ENCODE data around the gene COMP. TPM values are rescaled to one million over a fixed set of nuclear protein-coding genes. Genes with fewer than 3 reads are reported as not detected.

Gene COMP
- total RNA-seq, 1 experiment from 2014 or later = 0.16 TPM

- CTCF ChIA-PET = no interaction called here
- Mint-ChIP-seq H3K9me3 (ENCODE audit: unreplicated experiment) (no peaks in the 10 kb centered on the region), H3K27ac (ENCODE audit: unreplicated experiment) (no peak overlapping the region), H3K36me3 (ENCODE audit: insufficient read depth, unreplicated experiment) (peaks cover 1% of the 10 kb centered on the region), H3K27me3 (ENCODE audit: insufficient read depth, unreplicated experiment) (no peaks in the 10 kb centered on the region), H3K4me3 (ENCODE audit: unreplicated experiment) (no peak overlapping the region), H3K4me1 (ENCODE audit: low read depth, unreplicated experiment) (no peaks in the 10 kb centered on the region)
- Histone ChIP-seq H3K36me3 (ENCODE audit: control insufficient read depth, insufficient read depth, low read length) (no peaks in the 10 kb centered on the region), H3K4me3 (ENCODE audit: low read depth, low read length) (no peak overlapping the region), H3K9me3 (no peaks in the 10 kb centered on the region), H3K4me1 (peaks cover 30% of the 10 kb centered on the region), H3K27me3 (replicated peaks; ENCODE audit: control insufficient read depth, insufficient read depth, low read length) (no peaks in the 10 kb centered on the region)
- DNase-seq = no peak
- BruUV-seq (replicated peaks) = no TSS peak
- POLR2A ChIA-PET = no interaction called here
- TF ChIP-seq, protein P1, sequence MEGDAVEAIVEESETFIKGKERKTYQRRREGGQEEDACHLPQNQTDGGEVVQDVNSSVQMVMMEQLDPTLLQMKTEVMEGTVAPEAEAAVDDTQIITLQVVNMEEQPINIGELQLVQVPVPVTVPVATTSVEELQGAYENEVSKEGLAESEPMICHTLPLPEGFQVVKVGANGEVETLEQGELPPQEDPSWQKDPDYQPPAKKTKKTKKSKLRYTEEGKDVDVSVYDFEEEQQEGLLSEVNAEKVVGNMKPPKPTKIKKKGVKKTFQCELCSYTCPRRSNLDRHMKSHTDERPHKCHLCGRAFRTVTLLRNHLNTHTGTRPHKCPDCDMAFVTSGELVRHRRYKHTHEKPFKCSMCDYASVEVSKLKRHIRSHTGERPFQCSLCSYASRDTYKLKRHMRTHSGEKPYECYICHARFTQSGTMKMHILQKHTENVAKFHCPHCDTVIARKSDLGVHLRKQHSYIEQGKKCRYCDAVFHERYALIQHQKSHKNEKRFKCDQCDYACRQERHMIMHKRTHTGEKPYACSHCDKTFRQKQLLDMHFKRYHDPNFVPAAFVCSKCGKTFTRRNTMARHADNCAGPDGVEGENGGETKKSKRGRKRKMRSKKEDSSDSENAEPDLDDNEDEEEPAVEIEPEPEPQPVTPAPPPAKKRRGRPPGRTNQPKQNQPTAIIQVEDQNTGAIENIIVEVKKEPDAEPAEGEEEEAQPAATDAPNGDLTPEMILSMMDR (IDR thresholded peaks at IDR 0.05; ENCODE audit: insufficient read depth in 1 of 2, low read depth in 1 of 2, low read length in 1 of 2, severe bottlenecking in 1 of 2, unreplicated experiment in 1 of 2) = no peak
- intact Hi-C loops (cut with micrococcal nuclease; ENCODE audit: unreplicated experiment) = no loop called here
Measured at GRCh38 chr19:18745931-18746330, 45.2 kb downstream of the COMP start.

- H3K36me3 Mint-ChIP-seq (ENCODE audit: insufficient read depth, unreplicated experiment) = peaks cover 9% of the 10 kb centered on the region
- H3K4me1 Mint-ChIP-seq (ENCODE audit: low read depth, unreplicated experiment) = peaks cover 7% of the 10 kb centered on the region
- intact Hi-C loops (cut with micrococcal nuclease; ENCODE audit: unreplicated experiment) = no loop called here
- no peaks in the 10 kb centered on the region for H3K9me3 ChIP-seq
- ChIA-PET CTCF (interaction anchor here (0.5 kb wide), 1 partner anchor 343 kb away, joined by 3 read pairs; no protein-coding TSS in a partner anchor), POLR2A (no interaction called here)
- H3K27me3 Mint-ChIP-seq (ENCODE audit: insufficient read depth, unreplicated experiment) = no peaks in the 10 kb centered on the region
- H3K27ac Mint-ChIP-seq (ENCODE audit: unreplicated experiment) = no peak overlapping the region
- H3K4me1 ChIP-seq = peaks cover 37% of the 10 kb centered on the region
- BruUV-seq (replicated peaks) = no TSS peak
- TF ChIP-seq, protein P1 (IDR thresholded peaks at IDR 0.05; ENCODE audit: insufficient read depth in 1 of 2, low read depth in 1 of 2, low read length in 1 of 2, severe bottlenecking in 1 of 2, unreplicated experiment in 1 of 2) = no peak
- no peak overlapping the region for H3K4me3 Mint-ChIP-seq (ENCODE audit: unreplicated experiment)
- no peak for DNase-seq
- no peaks in the 10 kb centered on the region for H3K36me3 ChIP-seq (ENCODE audit: control insufficient read depth, insufficient read depth, low read length)
- no peaks in the 10 kb centered on the region for H3K27me3 ChIP-seq (replicated peaks; ENCODE audit: control insufficient read depth, insufficient read depth, low read length)
- no peak overlapping the region for H3K4me3 ChIP-seq (ENCODE audit: low read depth, low read length)
- H3K9me3 Mint-ChIP-seq (ENCODE audit: unreplicated experiment) = no peaks in the 10 kb centered on the region
Measured at GRCh38 chr19:18745012-18745735, 45.9 kb downstream of the COMP start.

- Histone ChIP-seq H3K9me3 (no peaks in the 10 kb centered on the region), H3K36me3 (ENCODE audit: control insufficient read depth, insufficient read depth, low read length) (no peaks in the 10 kb centered on the region), H3K4me3 (ENCODE audit: low read depth, low read length) (no peak overlapping the region), H3K4me1 (peaks cover 50% of the 10 kb centered on the region), H3K27me3 (replicated peaks; ENCODE audit: control insufficient read depth, insufficient read depth, low read length) (no peaks in the 10 kb centered on the region)
- peaks cover 15% of the 10 kb centered on the region for H3K4me1 Mint-ChIP-seq (ENCODE audit: low read depth, unreplicated experiment)
- TF ChIP-seq, protein P1 (IDR thresholded peaks at IDR 0.05; ENCODE audit: insufficient read depth in 1 of 2, low read depth in 1 of 2, low read length in 1 of 2, severe bottlenecking in 1 of 2, unreplicated experiment in 1 of 2) = no peak
- H3K4me3 Mint-ChIP-seq (ENCODE audit: unreplicated experiment) = no peak overlapping the region
- CTCF ChIA-PET = no interaction called here
- no peaks in the 10 kb centered on the region for H3K9me3 Mint-ChIP-seq (ENCODE audit: unreplicated experiment)
- H3K36me3 Mint-ChIP-seq (ENCODE audit: insufficient read depth, unreplicated experiment) = peaks cover 12% of the 10 kb centered on the region
- intact Hi-C loops (cut with micrococcal nuclease; ENCODE audit: unreplicated experiment) = no loop called here
- peak overlapping the region; percentile 73 for H3K27ac Mint-ChIP-seq (ENCODE audit: unreplicated experiment)
- H3K27me3 Mint-ChIP-seq (ENCODE audit: insufficient read depth, unreplicated experiment) = no peaks in the 10 kb centered on the region
- POLR2A ChIA-PET = no interaction called here
- BruUV-seq (replicated peaks) = no TSS peak
- DNase-seq = no peak
Measured at GRCh38 chr19:18743784-18744418, 47.2 kb downstream of the COMP start.

Data from Caco-2 (cell line).